ENCODE data around the gene POMGNT1. TPM values are rescaled to one million over a fixed set of nuclear protein-coding genes. Genes with fewer than 3 reads are reported as not detected.

Gene POMGNT1
- polyA plus RNA-seq, 3 donors: 10.3 to 16.7 (median 12.2) TPM

GRCh38 chr1:46210561-46210960 lies 12.3 kb upstream of the POMGNT1 start:
- Histone ChIP-seq H4K20me1 (ENCODE audit: insufficient read depth, low read length) (no peaks in the 10 kb centered on the region), H3K4me3 (replicated peaks in 1 of 3; ENCODE audit: low read depth in 2 of 3, low read length in 3 of 3) (no peak overlapping the region), H3K4me2 (replicated peaks; ENCODE audit: extremely low read depth, low read length, poor library complexity, severe bottlenecking) (no peak overlapping the region), H2AFZ (ENCODE audit: insufficient read depth, low read depth, low read length, poor library complexity, severe bottlenecking) (no peak overlapping the region), H3K4me1 (ENCODE audit: control insufficient read depth in 1 of 2, insufficient read depth in 2 of 2, low read length in 2 of 2) (no peaks in the 10 kb centered on the region), H3K9ac (ENCODE audit: insufficient read depth, low read length, poor library complexity, severe bottlenecking) (no peak overlapping the region), H3K36me3 (replicated peaks in 1 of 2; ENCODE audit: control insufficient read depth in 1 of 2, insufficient read depth in 2 of 2, low read length in 2 of 2) (no peaks in the 10 kb centered on the region), H3K79me2 (ENCODE audit: insufficient read depth, low read length) (no peaks in the 10 kb centered on the region), H3K9me3 (replicated peaks in 1 of 2; ENCODE audit: control insufficient read depth in 1 of 2, insufficient read depth in 1 of 2, low read length in 2 of 2) (no peaks in the 10 kb centered on the region), H3K27me3 (ENCODE audit: control insufficient read depth in 2 of 2, insufficient read depth in 2 of 2, low read length in 2 of 2) (no peaks in the 10 kb centered on the region), H3K27ac (ENCODE audit: low read depth in 1 of 2, low read length in 2 of 2) (no peak overlapping the region)
- no peak overlapping the region for H3K27ac Mint-ChIP-seq
- no CpG with 5 or more reads among the region's 3 CpGs for WGBS (ENCODE audit: insufficient coverage)
- no peak for DNase-seq
- peaks cover 0 to 3% (median 0%) of the 10 kb centered on the region in 3 donors for H3K27me3 Mint-ChIP-seq (ENCODE audit: low read depth in 3 of 3)
- no peaks in the 10 kb centered on the region for H3K9me3 Mint-ChIP-seq
- intact Hi-C loops (cut with micrococcal nuclease): no loop called here
- H3K36me3 Mint-ChIP-seq: no peaks in the 10 kb centered on the region
- H3K4me1 Mint-ChIP-seq: peaks cover 3% of the 10 kb centered on the region
- no peak overlapping the region for H3K4me3 Mint-ChIP-seq
- TF ChIP-seq CTCF (IDR thresholded peaks at IDR 0.05): no peak

- H3K4me3 ChIP-seq (replicated peaks in 1 of 3; ENCODE audit: low read depth in 2 of 3, low read length in 3 of 3): no peak overlapping the region
- Mint-ChIP-seq H3K4me1 (peaks cover 23% of the 10 kb centered on the region), H3K27me3 (ENCODE audit: low read depth in 3 of 3) (peaks cover 7 to 23% (median 8%) of the 10 kb centered on the region in 3 donors), H3K36me3 (no peaks in the 10 kb centered on the region), H3K27ac (no peak overlapping the region), H3K9me3 (peaks cover 0 to 2% (median 0%) of the 10 kb centered on the region in 7 donors), H3K4me3 (no peak overlapping the region)
- intact Hi-C loops (cut with micrococcal nuclease): no loop called here
- WGBS (ENCODE audit: insufficient coverage): no CpG with 5 or more reads among the region's 2 CpGs
- H3K9ac ChIP-seq (ENCODE audit: insufficient read depth, low read length, poor library complexity, severe bottlenecking): no peak overlapping the region
- H3K4me2 ChIP-seq (replicated peaks; ENCODE audit: extremely low read depth, low read length, poor library complexity, severe bottlenecking): no peak overlapping the region
- DNase-seq: no peak
- H3K4me1 ChIP-seq (ENCODE audit: control insufficient read depth in 1 of 2, insufficient read depth in 2 of 2, low read length in 2 of 2): peaks cover 11 to 21% of the 10 kb centered on the region in 2 donors
- peaks cover 0 to 15% of the 10 kb centered on the region in 2 donors for H3K27me3 ChIP-seq (ENCODE audit: control insufficient read depth in 2 of 2, insufficient read depth in 2 of 2, low read length in 2 of 2)
- no peak for TF ChIP-seq CTCF (IDR thresholded peaks at IDR 0.05)
- H4K20me1 ChIP-seq (ENCODE audit: insufficient read depth, low read length): no peaks in the 10 kb centered on the region
- no peaks in the 10 kb centered on the region for H3K79me2 ChIP-seq (ENCODE audit: insufficient read depth, low read length)
- no peaks in the 10 kb centered on the region for H3K9me3 ChIP-seq (replicated peaks in 1 of 2; ENCODE audit: control insufficient read depth in 1 of 2, insufficient read depth in 1 of 2, low read length in 2 of 2)
- H3K27ac ChIP-seq (ENCODE audit: low read depth in 1 of 2, low read length in 2 of 2): no peak overlapping the region
- H3K36me3 ChIP-seq (replicated peaks in 1 of 2; ENCODE audit: control insufficient read depth in 1 of 2, insufficient read depth in 2 of 2, low read length in 2 of 2): no peaks in the 10 kb centered on the region
- no peak overlapping the region for H2AFZ ChIP-seq (ENCODE audit: insufficient read depth, low read depth, low read length, poor library complexity, severe bottlenecking)
These were observed 8.2 kb upstream of the POMGNT1 start for GRCh38 chr1:46206399-46206798.
